Measurements from ENCODE around the gene TRIM71. TPM values are rescaled to one million over a fixed set of nuclear protein-coding genes. Genes with fewer than 3 reads are reported as not detected.
"Not testable (repeated sequence)": the region's sequence is repeated elsewhere in the genome, so short reads cannot be mapped to it uniquely, and the experiment has no call there.

The TRIM71 gene
- total RNA-seq, 1 experiment from 2014 or later = not detected

DNA sequence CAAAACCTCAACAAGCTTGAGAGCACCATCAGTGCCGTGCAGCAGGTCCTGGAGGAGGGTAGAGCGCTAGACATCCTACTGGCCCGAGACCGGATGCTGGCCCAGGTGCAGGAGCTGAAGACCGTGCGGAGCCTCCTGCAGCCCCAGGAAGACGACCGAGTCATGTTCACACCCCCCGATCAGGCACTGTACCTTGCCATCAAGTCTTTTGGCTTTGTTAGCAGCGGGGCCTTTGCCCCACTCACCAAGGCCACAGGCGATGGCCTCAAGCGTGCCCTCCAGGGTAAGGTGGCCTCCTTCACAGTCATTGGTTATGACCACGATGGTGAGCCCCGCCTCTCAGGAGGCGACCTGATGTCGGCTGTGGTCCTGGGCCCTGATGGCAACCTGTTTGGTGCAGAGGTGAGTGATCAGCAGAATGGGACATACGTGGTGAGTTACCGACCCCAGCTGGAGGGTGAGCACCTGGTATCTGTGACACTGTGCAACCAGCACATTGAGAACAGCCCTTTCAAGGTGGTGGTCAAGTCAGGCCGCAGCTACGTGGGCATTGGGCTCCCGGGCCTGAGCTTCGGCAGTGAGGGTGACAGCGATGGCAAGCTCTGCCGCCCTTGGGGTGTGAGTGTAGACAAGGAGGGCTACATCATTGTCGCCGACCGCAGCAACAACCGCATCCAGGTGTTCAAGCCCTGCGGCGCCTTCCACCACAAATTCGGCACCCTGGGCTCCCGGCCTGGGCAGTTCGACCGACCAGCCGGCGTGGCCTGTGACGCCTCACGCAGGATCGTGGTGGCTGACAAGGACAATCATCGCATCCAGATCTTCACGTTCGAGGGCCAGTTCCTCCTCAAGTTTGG, 72.9 kb downstream of the TRIM71 start:
- DNase-seq (ENCODE audit: low read depth) = no peak

DNA sequence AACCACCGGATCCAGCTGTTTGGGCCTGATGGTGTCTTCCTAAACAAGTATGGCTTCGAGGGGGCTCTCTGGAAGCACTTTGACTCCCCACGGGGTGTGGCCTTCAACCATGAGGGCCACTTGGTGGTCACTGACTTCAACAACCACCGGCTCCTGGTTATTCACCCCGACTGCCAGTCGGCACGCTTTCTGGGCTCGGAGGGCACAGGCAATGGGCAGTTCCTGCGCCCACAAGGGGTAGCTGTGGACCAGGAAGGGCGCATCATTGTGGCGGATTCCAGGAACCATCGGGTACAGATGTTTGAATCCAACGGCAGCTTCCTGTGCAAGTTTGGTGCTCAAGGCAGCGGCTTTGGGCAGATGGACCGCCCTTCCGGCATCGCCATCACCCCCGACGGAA, 73.6 kb downstream of the TRIM71 start:
- no peak for DNase-seq (ENCODE audit: low read depth)

DNA sequence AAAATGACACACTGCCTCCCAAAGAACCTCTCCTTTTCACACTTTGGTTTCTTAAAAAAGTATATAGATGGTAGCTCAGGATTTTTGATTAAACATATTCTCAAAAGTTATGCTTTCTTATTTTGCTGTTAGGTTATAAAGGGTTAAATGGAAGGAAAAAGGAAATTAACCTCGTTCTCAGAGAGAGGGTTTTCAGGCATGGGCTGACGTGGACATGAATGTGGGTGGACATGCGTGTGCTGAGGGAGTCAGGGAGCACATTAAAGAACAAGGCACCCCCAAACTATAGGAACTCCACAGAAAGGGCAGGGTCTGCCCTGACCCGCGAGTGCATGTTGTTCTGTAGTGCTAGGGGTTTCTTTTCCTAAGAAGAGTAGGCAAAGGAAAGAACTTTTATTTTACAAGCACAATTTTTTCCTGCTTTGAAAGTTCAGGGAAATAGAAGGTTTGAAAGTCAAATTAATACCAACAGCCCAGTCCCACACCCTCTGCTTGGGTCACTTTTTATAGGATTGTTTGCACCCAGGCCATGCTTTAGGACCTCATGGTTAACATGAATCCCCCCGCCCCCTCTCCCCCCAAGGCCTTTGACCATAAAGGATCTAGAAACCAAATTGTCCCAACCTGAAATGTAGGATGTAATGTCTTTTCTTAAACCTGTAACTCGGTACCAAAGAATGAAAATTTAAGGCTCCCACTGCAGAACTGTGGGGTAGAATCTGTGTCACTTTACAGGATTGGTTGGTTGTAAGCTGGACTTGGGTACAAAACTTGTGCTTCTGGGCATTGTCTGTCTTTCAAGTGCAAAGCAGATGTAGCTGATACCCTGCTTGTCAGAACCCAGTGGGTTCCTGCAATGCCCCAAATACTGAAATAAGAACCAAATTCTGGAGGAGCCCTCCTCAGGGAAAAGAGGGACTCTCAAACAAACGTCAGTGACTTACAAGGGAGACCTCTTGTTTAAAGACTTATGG, 75.1 kb downstream of the TRIM71 start:
- DNase-seq (ENCODE audit: low read depth) = no peak

DNA sequence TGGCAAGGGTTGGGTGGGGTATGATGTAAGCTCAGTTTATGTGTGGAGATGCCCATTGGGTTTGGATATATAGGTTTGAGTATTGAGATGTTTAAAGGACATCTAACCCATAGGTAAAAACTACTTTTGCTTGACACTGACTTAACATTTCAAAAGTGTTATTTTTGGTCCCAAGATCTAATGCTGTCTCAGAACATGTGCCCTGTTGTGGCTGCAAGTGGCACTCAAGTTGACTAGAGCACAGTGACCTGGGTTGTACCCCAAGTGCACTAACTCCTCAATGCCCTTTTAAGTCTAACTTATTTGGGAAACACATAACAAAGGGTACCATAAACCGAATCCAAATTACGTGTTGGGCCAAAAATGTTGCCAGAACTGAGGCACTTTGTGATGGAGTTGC, 77.2 kb downstream of the TRIM71 start:
- DNase-seq (ENCODE audit: low read depth) = no peak

DNA sequence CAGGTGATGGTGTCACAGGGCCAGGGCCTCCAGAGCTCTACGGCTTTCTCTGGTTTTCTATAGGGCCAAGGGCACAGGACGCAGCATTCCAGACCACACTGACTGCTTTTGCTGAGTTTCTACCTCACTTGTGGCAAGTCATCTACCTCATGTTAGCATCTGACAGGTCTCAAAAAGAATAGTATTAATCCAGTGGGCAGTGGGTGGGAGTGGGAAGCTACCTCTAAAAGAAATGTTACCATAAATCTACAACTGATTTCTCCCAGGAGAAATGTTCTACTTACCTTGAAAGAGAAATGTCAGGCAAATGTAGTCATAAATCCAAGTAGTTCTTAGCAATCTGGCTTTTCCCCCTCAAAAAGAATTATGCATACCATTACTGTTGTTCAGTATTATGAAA, 77.9 kb downstream of the TRIM71 start:
- DNase-seq (ENCODE audit: low read depth) = no peak

DNA sequence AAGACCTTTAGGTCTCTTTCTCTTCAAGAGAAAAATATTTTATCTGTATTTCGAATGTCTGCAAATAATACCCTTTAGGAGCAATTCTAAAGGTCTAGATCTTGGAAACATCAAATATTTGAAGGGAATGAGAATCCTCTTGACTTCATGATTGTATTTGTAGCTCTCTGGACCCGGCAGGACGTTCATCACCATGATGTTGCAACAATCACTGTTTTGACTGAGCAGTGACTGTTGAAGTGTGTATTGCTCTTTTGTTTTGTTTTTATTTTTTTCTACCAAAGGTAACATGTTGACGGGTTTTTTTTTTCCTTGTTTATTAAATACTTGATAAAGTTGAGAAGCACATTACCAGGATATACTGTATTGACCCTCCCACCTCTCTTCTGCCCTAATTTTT, 78.3 kb downstream of the TRIM71 start:
- no peak for DNase-seq (ENCODE audit: low read depth)

DNA sequence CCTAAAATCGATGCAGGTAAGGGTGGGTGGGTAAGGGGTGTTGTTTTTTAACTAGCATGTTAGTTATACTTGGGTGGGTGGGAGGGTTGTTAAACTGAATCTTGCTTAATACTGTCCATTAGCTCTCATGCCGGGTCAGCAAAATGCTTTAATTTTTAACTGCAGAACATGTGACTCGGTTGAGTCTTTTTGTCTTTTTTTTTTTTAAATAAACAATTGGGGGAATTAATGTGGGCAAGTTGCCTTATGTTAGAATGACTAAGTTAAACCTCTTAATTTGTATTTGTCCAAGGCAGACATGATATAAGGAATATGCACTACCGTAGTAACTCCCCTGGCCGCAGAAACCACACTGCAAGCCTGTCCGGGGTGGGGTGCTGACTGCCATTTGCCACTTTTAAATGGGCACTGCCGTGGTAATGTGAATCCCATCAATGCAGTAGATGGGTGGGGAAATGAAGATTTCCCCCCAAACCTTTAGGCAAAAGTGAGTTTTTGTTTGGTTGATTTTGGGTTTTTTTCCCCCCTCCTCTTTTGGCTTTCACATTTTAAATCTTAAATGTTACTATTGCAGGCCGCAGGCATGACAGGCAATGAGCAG, 79.3 kb downstream of the TRIM71 start:
- DNase-seq (ENCODE audit: low read depth) = peak; percentile 50

DNA sequence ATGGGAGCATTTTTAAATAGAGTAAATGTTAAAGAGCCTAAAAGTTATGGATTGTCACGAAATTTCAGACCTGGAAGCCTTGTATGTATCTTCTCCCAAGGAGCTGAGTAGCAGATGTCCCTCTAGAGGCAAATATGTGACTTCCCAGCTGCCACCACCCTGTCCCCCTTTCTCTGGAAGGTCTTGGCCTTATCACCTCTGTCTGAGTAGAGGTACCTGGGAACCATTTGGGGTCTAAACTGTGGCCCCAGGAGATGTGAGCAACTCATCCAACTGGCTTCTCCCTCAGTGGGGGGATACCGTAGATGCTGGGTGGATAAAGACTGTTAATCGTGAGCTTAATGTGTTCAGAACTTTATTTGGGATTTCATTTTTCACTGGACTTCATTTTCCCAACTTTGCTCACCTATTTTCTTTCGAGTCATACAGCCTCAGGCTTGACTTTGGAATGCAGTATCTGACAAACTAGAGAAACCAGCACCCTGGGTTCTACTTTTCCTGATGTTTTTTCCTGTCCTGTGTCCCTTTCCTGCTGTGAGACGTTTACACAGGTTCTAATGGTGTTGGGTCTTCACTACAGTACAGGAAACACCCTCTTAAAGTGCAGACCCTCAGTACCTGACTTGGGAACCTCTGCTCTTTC, 80.3 kb downstream of the TRIM71 start:
- DNase-seq (ENCODE audit: low read depth) = no peak

DNA sequence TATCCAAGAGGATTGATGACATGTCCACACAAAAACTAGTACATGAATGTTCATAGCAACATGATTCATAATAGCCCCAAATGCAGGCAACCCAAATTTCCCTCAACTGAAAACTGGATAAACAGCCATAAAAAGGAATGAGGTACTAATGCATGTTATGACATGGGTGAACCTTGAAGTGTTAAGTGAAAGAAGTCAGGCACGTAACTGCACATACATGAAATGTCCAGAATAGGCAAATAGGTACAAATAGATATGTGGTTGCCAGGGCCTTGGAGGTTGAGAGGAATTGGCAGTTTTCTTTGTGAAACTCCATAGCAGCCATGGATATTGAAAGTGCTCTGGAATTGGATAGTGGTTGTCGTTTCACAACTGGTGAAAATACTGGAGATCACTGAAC, 81.5 kb downstream of the TRIM71 start:
- DNase-seq (ENCODE audit: low read depth) = no peak

DNA sequence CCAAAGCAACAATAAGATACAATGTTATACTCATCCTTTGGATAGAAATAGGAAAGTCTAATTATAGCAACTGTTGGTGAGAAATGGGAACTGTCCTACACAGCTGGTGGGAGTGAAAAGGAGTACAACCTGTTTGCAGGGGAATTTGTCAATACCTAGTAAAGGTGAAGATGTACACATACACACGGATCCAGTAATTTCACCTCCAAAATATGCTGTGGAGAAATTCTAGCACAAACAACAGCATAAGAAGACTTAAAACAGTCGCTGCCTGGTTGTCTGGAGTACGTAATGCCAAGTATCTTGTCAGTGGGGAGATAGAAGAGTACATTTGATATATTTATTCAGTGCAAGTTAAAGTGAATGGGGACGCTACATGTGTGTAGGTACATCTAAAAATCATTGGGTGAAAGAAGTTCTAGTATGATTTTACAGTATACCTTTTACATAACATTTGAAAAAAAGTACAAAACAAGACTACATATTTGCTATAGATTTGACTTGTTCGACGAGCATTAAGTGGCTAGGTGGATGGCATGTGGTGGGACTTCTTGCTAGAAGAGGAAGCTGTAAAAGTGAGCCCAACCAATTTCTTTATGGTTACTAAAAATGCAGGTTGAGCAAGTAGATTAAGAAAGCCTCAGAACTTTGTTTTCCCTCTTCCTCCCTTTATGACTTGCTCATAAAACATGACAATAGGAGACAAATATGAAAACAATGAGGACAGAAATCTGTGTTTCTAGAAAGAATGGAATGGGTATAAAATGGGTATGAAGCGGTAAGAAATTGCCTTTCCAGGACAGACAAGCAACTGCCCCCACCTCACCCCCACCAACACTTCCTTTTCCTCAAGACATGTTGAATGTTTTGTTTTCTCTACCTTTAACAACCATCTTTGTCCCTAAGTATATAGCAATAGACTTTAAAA, 83.5 kb downstream of the TRIM71 start:
- DNase-seq (ENCODE audit: low read depth) = peak; percentile 5

DNA sequence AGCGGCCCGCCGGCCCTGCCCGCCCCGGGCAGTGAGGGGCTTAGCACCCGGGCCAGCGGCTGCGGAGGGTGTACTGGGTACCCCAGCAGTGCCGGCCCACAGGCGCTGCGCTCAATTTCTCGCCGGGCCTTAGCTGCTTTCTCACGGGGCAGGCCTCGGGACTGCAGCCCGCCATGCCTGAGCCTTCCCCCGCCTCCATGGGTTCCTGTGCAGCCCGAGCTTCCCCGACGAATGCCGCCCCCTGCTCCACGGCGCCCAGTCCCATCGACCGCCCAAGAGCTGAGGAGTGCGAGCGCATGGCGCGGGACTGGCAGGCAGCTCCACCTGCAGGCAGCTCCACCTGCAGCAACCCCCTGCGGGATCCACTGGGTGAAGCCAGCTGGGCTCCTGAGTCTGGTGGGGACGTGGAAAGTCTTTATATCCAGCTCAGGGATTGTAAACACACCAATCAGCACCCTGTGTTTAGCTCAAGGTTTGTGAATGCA, 85.1 kb downstream of the TRIM71 start:
- DNase-seq (ENCODE audit: low read depth) = not testable (repeated sequence)

DNA sequence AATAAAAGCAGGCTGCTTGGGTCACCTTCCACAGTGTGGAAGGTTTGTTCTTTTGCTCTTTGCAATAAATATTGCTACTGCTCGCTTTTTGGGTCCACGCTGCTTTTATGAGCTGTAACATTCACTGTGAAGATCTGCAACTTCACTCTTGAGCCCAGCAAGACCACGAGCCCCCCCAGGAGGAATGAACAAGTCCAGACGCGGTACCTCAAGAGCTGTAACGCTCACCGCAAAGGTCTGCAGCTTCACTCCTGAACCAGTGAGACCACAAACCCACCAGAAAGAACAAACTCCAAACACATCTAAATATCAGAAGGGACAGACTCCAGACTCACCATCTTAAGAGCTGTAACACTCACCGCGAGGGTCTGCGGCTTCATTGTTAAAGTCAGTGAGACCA, 86.2 kb downstream of the TRIM71 start:
- no peak for DNase-seq (ENCODE audit: low read depth)

DNA sequence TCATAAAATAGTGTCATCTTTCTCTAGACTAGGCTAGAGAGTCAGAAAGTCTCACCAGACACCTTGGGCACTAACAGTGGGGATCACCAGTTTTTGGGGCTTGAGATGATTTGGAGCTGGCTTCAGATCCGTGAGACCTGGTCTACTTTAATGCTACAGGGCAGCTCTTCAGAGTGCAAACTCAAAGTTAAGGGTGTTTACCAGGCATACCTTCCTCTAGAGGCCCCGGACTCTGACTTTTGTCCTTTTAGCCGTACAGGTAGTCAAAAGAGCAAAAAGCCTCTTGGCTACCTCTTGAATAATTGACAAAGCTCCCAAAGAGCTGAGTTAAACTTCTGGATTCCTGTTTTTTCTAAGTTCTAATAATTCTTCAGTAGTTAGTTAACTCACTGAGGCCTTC, 92.2 kb downstream of the TRIM71 start:
- no peak for DNase-seq (ENCODE audit: low read depth)

DNA sequence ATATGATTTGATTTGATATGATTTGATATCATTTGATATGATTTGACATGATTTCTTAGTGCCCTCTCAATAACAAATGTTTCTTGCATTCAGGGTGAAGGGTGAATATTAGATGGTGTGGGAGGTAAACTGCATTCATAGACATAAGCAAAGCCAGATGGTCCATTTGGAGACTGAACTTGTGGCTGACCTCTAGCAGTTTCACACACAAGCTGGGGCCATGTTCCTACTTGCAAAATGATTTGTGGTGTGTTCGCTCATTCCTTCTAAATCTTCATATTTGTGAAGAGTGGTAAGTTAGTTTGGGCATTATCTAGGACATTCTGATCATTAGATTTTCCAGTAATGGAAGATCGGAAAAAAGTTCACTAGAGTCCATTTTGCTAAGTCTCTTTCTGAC, 93.2 kb downstream of the TRIM71 start:
- no peak for DNase-seq (ENCODE audit: low read depth)

DNA sequence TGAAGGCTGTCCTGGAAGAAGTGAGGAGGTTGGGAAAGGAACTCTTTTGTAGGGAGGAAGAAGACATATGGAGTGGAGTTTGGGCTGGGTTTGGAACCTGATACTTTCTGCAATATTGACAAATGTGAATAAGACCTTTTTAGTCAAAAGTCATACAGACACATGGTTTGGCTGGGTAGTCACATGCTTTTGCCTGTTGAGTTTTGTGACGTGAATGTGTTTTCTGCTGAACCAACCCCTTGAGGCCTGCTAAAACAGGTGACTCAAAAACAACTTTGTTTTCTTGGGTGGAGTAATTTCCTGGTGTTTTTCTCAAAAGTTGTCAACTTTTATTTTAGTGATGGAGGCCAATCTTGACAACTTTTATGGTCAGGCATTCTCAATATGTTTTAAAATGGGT, 94.2 kb downstream of the TRIM71 start:
- no peak for DNase-seq (ENCODE audit: low read depth)

DNA sequence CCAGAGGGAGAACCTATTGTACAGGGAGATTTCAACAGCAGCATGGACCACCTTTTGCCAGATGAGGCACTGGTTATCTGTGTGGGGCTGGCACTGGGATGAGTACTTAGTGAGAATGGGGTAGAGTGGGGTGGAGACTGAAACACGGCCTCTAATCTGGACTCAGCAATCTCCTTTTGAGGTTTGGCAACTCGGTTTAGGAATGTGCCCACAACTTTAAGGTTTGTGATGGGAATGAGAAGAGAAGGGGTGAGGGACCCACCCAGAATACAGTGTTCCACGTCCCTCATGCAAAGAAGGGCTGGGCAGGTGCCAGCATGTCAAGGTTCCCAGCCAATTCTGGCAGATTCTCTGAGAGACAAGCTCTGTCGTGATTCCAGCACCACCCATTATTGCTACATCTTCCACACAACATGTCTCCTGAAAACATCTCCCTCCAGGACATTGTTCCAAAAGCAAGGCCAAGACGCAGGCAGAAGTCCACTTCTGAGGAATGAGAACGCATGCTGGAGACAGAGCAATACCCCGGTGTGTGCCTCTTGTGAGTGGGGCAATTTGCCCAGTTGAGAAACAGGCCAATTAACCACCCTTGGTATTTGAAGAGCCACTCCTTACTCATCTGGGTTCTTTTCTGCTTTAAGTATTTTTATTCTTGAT, 96.1 kb downstream of the TRIM71 start:
- peak; percentile 39 for DNase-seq (ENCODE audit: low read depth)

DNA sequence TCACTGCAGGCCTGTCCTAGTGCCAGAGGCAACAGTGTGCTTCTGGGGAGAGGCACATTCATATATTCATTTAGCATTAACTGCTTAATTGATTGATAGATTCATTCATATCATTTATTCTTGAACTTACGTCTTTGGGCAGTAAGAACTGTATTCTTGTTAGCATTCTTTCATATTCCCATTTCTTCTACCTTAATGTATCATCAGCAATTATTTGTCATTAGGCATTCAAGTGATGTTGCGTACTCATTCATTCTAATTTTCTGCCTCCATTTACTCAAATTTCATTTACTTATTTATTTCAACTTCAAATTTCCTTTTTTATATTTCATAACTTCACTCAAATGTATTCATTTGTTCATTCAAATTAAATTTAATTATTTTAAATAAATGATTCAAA, 102.1 kb downstream of the TRIM71 start:
- no peak for DNase-seq (ENCODE audit: low read depth)

DNA sequence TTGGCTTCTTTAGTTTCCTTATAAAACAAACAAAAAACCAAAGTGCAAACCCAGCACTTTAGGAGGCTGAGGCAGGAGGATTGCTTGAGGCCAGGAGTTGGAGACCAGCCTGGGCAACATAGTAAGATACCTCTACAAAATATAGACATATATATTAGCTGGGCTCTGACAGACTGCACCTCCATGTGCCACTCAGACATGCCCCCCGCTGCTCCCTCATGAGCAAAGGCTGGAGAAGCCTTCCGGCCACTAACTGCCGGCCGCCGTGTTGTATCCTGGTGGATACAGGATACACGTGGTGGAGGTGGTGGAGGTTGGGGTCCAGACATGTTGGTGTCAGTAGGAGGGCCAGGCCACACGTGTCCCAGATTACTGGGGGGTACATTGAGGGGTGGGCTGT, 104.3 kb downstream of the TRIM71 start:
- no peak for DNase-seq (ENCODE audit: low read depth)

DNA sequence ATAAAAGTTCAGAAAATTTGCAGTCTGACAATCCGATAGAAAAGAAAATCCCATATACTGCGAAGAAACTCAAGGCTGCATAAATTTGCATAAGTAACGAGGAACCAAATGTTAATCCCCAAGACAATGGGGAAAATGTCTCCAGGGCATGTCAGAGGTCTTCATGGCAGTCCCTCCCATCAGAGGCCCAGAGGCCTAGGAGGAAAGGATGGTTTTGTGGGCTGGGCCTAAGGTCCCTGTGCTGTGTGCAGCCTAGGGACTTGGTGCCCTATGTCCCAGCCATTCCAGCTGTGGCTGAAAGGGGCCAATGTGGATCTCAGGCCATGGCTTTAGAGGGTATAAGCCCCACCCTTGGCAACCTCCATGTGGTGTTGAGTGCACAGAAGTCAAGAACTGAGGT, 112.4 kb downstream of the TRIM71 start:
- no peak for DNase-seq (ENCODE audit: low read depth)

DNA sequence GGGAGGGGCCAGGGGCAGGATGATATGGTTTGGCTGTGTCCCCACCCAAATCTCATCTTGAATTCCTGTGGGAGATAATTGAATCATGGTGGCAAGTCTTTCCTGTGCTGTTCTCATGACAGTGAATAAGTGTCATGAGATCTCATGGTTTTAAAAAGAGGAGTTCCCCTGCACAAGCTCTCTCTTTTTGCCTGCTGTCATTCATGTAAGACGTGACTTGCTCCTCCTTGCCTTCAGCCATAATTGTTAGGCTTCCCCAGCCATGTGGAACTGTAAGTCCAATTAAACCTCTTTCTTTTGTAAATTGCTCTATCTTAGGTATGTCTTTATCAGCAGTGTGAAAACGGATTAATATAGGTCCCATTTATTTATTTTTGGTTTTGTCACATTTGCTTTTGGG, 113.5 kb downstream of the TRIM71 start:
- not testable (repeated sequence) for DNase-seq (ENCODE audit: low read depth)
